GM21381 (cell line): ENCODE results near the gene DCBLD2.
A peak's percentile ranks its signal among the peaks of the same experiment; 100 is the strongest.

Experiments used
- ATAC-seq: cut with Tn5 transposase; IDR thresholded peaks from one replicate; pipeline ENCODE4 v1.9.1; 2021; ENCODE audit warnings: mild to moderate bottlenecking, moderate library complexity; ENCODE audit not compliant: unreplicated experiment

Gene DCBLD2

DNA sequence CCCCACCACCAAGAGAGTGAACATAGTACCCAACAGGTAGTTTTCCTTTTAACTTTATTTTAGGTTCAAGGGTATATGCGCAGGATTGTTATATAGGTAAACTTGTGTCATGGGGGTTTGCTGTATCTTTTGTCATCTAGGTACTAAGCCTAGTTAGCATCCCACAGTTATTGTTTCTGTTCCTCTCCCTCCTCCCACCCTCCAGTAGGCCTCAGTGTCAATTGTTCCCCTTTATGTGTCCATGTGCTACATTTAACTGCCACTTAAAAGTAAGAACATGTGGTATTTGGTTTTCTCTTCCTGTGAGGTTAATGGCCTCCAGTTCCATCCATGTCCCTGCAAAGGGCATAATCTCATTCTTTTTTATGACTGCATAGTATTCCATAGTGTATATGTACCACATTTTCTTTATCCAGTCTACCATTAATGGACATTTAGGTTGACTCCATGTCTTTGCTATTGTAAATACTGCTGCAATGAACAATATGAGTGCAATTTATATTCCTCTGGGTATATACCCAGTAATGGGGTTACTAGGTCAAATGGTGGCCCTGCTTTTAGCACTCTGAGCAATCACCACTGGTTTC lies 72.2 kb downstream of the DCBLD2 start:
- no peak for ATAC-seq

DNA sequence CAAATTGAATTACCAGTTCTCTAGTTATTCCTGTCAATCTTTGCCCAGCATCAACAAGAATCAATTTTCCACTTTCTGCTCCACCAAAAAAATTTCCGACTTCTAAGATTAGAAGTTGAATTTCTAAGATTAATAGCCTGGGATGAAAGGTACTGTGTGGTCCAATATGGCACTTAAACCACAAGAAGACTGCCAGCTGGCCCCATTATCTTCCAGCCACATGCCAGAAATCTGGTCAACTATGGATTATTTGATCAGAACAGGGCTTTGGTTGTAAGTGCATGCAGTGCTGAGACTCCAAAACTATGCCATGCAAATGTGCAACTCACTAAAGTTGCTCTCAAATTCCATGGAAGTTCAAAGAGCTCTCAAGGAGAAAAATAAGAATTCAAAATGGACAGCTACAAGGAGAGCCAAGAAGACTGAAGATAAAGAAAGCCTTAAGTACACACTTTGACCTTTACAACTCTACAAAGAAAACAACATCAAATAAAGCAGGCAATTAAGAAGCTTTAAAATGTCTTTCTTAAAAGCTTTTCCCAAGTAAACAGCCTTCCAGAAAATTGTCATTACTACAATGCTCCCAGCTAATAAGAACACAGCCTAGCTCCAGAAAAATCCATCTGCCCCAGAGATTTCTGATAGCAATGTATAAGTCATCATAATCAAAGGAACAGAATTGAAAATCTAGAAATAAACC lies 74.1 kb downstream of the DCBLD2 start:
- ATAC-seq: no peak

DNA sequence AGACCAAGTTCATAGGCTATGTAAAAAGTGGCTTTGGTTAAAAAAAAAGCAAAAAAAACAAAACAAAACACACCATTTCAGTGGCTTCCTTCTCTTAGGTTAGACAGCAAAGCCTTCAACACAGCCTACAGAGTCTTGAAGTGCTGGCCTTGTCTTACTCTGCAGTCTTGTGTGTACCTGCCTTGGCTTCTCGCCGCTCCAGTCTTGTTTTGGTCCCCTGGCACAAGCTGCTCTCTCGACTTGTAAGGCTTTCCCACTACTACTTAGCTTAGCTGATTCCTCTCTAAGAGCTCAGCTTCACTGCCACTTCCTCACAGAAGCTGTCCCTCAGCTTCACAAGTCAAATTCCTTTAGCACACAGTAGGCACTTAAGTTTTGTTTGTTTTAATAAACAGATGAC lies 75.4 kb downstream of the DCBLD2 start:
- ATAC-seq: no peak

DNA sequence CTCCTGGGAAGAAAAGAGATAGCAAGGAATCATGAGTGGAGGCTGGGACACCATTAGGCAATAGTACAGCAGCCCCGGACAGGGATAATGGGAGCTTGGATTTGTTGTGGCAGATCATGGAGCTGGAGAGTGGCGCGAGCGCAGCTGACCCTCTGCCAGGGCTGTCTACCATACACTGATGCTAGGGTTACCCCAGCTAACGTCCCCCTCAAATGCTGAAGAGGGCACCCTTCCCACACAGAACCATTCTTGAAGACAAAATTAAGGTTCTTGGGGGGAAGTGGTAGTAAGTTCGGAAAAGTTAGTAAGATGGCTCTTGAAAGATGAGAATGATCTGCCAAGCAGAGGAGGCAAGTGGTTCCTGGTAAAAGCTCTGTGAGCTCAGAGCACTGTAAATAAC lies 77.2 kb downstream of the DCBLD2 start:
- no peak for ATAC-seq

DNA sequence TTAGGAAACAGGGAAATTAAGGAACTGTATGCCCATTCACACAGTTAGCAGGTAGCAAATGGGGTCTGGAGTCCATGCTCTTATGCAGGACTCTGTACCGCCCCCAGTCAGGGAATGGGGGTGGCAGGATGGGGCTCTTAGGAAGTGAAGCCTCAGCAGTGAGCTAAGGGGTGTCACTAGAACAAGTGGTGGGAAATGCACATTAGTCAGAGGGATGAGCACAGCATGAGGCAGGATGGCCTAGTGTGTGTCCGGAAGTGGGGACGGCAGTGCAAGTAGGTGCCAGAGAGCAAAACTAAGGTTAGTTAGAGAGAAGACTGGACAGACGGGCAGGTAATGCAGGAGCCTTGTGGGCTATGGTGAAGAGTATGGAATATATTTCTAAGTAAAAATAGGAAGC lies 77.7 kb downstream of the DCBLD2 start:
- ATAC-seq: no peak

DNA sequence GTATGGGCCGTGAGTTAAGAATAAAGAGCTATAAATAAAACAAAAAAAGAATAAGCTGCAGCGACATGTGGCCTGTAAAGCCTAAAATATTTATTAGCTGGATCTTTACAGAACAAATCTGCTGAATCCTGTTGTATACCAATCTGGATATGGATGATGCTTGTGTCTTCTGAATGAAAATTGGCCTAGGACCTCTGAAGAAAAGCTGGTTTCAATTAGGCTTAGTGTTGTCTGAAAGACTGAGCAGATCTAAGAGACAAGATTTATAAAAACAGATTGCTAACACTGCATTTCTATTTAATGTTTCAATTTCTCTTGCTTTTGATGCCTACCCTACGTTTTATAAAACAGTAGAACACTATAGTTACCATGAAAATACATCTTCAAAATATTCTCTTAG lies 80.4 kb downstream of the DCBLD2 start:
- ATAC-seq: no peak

DNA sequence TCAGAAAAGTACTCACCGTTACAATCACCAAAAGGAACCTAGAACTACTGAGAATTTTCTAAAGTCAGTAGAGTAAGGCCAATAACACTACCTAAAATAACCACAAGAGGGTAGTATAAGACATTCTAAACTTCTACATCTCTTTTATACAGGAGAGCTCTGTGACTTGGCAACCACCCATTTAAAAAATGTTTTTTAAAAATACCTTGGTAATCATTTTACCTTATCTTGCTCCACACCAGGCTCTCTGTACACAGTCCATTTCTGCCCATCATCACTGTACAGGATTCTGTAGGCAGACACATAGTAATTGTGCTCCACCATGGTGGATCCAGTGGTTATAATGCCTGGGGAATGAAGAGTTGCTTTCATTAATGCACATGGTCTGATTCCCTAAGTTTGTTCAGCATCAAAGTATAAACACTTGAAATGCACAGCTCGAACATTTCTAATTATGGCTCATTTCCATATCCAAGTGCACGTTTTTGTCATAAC lies 83.9 kb downstream of the DCBLD2 start:
- peak; percentile 85 for ATAC-seq

DNA sequence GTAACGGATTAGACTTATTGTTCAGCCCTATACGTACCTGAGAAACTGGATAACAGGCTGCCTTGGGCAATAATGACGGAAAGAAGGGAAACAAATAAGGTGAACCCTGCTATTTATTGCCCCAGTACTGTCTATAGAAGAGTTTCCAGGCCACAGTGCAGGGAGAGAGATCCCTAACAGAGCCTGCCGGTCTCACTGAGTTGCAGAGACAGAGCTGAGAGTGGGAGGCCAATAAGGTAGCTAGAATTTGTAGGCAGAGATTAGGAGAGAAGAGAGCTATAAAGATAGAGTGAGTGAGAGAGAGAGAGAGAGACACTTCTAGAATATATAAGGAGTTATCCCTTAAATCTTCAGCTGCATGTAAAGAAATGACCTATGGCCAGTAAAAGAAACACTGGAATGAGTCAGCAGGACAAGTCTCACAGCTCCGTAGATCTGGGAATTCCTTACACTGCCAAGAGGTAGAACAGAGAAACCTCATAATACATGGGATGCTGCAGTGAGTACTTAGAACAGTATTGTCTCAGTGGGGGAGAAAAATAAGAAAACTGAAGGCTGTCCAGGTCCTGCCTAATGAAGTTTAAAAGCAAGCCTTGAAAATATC lies 86.6 kb downstream of the DCBLD2 start:
- no peak for ATAC-seq

DNA sequence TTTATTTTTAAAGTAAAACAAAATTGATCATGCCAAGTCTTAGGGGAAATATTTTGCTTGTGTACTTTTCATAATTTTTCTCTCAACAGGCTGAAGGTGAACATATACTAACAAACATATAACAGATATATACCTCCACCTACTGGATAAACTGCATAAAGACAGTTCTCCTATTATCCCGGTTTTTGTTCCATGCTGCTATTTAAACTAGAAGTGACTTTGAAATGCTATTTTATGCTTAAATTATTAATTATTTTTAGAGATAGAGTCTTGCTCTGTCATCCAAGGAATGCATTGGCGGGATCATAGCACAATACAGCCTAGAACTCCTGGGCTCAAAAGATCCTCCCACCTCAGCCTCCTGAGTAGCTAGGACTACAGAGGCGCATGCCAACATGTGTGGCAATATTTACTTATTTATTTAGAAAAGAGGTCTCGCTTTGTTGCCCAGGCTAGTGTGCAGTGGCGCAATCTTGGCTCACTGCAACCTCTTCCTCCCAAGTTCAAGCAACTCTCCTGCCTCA lies 88.6 kb downstream of the DCBLD2 start:
- ATAC-seq: peak; percentile 54

DNA sequence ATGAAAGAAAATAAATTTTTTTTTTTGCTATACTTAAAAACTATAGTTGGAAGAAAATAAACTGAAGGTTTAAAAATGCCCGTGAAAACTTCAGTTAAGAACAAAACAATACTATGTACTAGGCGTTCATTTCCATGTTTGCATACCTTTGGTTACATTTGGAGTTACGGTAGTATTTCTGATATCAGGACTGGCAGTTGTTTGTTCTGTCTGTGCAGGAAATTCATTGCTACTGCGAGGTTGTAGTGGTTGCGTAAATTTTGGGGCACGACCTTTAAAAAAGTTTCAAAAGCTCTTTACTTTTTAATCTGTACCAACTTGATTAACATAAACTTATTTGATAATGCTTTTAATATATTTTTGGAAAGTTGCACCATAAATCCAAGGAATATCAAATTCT lies 90.4 kb downstream of the DCBLD2 start:
- no peak for ATAC-seq

DNA sequence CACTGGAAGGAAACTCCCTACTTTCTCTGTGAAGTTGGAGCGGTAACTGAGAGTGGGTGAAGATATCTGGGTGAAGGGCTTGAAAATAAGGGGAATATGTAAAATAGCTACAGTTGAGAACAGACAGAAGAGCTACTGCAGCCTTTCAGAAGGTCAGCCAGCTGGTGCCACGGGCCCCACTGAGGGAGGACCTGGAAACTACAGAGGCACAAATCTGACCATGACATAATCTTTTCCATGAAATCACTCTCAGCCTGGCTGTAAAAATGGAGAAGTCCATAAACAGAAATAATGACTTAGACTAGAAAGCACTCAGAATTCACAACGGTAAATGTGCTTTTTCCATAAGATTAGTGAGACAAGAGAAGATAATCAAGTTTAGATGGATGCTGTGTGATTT lies 91.9 kb downstream of the DCBLD2 start:
- no peak for ATAC-seq

DNA sequence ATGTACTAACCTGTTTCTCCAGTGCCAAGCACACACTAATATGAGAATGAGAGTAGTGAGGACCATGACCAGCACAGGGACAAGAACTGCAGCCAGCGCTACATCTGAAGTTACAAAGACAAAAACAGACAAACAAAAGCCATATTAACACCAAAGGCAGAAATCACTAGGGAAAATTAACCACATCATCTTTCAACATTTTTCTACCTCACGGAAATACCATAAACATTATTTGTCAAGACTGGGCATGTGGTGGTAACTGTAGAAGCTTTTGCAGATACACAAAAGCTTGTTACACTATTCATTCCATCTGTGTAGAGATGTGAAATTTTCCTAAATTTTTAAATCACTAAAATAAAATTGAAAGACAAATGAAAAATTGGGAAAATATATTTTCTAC lies 93.4 kb downstream of the DCBLD2 start:
- no peak for ATAC-seq

DNA sequence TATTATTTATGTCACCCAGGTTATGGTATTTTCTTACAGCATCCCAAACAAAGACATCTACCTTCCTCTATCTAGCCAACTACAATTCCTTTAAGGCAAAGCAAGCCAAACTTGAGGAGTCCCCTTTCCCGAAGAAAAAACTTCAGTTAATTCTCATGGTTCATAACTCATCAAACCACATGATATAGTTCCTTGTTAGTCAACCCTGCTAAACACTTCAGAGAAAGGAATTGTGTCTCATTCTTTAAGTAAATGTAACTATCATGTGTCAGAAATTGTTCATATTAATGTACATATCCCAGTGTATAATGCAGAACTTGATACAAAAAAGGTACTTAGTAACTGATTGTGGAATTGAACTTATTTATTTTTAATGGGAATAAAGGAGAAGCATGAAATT lies 93.9 kb downstream of the DCBLD2 start:
- ATAC-seq: no peak

DNA sequence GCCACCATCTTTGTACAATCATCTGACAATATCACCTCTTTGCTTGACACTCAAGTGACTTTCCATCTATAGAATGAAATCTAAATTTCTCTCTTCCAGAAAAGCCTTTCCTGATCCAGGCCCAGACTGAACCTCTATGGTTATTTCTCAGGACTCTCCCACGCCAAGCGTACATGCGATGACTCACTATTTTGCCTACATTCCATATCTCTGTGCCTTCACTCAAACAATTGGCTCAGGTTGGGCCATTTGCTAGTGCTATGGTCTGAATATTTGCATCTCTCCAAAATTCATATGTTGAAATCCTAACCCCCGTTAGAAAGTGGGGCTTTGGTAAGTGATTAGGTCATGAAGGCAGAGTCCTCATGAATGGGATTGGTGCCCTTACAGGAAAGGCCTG lies 94.5 kb downstream of the DCBLD2 start:
- no peak for ATAC-seq

DNA sequence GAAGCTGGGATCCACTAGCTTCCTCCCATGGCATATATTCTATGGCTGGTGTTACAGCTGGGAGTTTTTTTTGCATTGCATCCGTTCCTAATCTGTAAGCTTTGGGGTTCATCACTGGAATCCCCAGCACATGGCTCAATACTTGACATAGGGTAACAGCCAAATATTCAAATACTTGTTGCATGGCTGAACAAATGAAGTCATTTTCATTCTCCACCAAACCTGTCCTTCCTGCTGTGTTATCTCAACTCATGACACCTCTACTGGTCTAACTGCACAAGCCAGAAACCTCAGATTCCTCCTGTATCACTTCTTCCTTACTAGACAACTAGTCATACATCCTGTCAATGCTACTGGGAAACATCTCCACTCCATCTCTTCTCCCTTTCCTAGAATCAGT lies 95.0 kb downstream of the DCBLD2 start:
- no peak for ATAC-seq

DNA sequence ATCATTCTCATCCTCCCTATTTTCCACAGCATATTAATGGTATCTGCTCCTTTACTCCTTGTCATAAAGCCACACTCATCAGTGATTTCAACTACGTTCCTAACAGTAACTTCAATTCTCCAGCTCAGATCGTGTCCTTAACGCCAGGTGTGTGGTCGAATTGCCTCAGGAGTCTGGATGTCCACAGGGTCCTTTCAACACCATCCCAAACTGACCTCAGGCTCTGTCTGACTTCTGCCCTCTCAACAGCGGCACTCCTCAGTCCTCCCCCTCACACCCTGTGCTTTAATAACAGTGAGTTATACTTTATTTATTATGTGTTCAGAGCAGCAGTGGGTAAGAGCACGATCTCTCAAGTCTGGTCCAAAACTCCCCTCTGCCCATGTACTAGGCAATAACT lies 95.9 kb downstream of the DCBLD2 start:
- no peak for ATAC-seq

DNA sequence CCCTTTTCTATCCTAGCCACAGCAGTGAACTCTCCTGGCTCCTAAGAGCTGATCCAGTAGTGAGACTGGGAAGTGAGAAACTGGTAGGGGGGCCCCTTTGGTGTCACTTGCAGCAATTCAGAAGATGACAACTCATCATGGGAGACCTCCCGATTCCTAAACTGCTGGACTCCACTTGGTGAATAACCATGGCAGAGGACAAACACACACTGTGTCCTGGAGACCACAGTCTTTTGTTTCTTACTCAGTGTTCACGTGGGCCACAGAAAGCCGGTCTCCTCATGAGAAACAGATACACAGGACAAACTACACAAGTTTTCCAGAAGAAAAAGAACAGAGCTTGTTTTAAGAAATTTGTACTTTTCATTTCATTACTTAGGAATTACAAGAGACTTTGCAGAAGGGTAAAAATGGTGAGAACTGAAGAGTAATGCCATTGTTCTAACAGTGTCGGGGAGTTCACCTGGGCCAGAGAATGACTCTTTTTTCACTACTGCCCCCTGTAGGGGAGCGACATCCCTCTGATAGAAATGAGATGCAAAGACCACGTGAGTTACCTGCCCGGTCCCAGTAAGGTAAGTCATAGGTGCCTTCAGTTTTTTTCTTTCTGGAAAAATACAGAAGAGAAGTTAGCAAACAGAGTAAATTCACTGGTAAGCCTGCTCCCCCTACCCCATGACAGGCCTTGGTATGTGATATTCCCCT lies 100.3 kb downstream of the DCBLD2 start:
- no peak for ATAC-seq

DNA sequence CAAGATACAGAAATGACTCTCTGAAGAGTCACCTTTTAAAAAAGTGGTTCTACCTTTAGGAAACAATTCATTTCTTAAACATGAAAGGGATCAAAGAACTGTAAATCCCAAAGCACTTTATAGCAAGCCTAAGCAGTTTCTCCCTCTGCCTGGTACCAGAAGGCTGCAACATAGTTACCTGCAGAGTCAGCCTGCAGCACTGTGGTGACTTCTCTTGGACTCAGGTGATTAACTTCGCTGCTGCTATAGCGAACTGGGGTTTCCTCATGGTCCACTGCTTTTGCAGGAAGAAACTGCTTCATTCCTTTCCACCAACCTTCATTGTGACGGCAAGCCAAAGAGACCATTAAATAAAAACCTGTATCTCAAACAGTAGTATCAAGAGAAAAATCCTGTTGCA lies 101.1 kb downstream of the DCBLD2 start:
- no peak for ATAC-seq

DNA sequence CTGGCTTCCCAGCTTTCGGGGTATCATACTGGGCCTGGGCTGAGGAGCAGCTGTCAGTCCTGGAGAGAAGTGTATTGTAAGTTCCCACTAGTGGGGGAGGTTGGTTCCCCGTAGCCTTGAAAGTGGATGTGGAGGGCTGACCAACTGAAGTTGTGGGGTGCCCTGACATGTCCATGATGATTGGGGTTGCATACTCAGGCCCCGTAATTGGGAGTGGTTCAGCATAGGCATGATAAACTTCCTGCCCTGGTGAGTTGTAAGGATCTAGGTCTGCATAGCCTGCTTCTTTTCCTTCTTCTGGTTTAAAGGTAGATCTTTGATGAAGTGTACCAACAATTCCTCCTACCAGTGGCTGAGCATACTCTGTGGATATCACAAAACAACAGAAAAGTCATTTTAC lies 102.0 kb downstream of the DCBLD2 start:
- ATAC-seq: no peak

DNA sequence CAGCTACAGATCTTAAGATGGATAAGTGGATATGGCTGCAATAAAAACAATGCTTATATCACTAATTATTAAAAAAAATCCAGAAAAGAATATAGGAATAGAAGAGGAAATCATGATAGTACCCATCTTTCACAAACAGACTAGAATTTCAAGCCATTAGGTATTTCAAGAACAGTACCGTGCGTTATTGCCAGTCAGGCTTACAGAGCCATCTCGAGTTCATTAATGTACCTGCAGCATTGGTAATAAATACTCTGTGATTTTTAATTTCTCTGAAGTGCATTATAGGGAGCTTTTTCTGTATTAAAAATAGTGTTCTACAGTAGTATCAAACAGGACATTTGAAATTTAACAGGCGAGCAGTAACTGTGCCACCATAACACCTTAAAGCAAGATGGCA lies 102.7 kb downstream of the DCBLD2 start:
- no peak for ATAC-seq

DNA sequence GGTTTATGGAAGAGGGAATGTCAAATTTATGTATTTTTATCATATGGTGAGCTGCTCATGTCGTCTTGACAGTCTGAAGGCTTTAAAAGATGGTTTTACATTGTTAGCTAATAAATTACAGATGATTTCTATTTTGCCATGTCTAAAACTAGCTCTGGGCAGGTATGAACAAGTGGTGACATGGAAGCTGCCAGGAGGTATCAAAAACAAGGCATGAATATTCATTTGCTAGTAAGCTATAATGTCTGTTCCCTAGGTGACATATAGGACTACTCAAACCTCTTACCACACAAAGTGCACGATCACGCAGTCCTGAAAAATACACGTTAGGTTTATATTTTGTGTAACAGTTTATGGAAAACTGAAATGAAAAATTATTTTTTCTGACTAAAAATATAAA lies 103.6 kb downstream of the DCBLD2 start:
- no peak for ATAC-seq

DNA sequence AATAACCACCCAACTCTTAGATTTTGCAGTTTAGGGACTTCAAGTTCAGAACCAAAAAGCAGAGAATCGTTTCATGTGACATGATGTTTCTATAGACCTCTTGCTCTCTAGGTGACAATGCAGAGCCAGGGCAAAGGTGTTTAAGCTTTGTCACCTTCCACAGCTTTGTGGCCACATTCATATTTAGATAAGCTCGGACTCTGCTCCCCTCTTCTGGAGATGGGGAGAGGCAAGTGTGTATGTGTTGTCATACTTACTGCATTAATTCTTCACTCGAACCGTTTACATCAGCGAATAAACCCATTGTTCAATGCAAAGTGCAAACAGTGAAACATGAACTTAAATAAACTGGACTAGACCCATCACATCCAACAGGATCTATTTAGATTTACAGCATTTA lies 105.2 kb downstream of the DCBLD2 start:
- ATAC-seq: no peak
